GM18517 (cell line): Measurements from ENCODE around the gene GAS2L1.
A peak's percentile ranks its signal among the peaks of the same experiment; 100 is the strongest.

Source experiments
- ATAC-seq: cut with Tn5 transposase; IDR thresholded peaks from one replicate; pipeline ENCODE4 v1.9.1; 2021; ENCODE audit warnings: mild to moderate bottlenecking, moderate library complexity; ENCODE audit not compliant: unreplicated experiment

GAS2L1 gene

DNA sequence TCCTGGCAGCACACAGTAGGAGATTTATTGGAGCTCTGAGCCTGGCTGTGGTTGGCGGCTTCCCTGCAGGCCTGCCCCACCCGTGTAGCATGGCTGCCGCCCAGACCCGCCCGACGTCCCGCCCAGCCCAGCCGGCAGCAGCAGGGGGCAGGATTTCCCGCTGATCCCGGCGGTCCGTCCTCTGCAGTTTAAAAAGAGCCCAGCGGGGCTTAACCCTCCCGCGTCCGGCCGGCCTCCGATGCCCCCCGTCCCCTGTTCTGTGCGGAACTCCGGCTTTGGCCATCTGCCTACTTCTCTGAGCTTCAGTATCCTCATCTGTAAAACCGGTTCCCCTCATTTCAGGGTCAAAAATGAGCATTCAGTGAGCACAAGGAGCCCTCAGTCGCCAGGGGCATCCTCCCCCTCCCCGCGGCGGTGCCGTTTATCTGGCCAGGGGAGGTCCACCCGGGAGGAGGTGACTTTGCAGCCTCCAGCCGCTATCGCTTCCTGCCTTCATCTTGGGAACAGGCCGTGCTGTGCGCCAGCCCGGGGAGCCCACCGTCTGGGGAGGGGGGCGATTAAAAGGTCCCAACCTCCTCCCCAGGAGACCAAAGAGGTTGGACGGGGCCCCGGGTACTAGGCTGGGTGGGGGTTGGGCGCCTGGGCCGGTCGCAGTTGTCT lies at the start of gene GAS2L1:
Gene GAS2L1, plus strand, starts transcription at position 476 of the 660 bp plus-strand sequence. CDS start 1,456 bp downstream, outside the sequence.
- ATAC-seq, result no peak

- ATAC-seq, result no peak
These were observed 48.7 kb upstream of the GAS2L1 start for GRCh38 chr22:29257751-29258181.

- ATAC-seq, result no peak
These were observed 47.8 kb upstream of the GAS2L1 start for GRCh38 chr22:29258407-29259252.

DNA sequence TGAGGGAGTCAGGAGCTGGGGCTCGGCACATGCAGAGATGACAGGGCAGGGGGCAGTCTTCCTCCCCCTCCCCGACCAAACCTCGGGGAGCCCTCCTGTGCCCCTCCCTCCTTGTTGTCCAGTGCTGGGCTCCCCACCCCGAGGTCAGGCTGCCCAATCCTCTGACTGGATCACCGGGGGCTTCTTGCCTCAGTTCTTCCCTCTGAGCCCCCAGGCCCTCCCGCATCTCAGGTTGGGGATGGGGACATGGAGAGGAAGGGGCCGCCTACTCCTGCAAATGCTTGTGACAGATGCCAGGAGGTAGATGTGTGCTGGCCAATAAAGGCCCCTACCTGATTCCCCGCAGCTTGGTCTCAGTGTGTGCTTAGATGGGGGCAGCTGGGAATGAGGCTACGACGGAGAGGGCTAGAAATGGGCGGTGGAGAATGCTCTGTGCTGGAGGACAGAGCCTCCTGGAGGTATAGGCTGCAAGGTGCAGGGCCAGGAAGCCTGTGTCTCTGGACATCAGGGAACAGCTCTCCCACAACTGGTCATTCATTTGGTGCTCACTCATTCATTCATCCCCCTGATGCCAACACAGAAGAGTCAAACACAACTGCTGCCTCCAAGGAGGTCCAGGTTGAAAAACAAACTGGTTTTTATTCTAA lies 47.1 kb upstream of the GAS2L1 start:
- no peak for ATAC-seq

DNA sequence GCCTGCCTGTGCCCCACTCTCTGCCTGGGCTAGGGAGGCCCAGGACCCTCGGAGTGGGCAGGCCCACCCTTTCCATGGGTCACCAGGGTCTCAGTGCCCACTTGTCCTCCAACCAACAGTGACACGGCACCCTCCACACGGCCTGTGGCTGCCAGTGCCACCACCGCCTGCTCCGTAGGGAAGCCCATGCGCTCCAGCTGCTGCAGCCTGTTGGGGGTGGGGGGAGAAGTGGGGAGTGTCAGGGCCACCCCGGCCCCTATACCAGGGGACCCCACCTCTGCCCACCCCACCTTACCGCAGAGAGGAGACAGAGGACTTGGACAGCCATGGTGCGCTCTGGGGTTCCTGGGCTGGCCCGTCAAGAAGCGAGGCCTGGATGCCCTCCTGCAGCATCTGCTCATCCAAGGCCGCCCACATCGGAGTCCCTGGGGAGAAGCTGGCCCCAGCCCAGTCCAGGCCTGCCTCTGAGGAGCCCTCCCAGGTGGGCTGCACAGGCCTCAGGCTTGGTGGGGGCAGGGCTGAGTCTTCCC lies 46.4 kb upstream of the GAS2L1 start:
- ATAC-seq, result no peak

GRCh38 chr22:29260601-29261315 lies 45.7 kb upstream of the GAS2L1 start:
- ATAC-seq, result no peak

DNA sequence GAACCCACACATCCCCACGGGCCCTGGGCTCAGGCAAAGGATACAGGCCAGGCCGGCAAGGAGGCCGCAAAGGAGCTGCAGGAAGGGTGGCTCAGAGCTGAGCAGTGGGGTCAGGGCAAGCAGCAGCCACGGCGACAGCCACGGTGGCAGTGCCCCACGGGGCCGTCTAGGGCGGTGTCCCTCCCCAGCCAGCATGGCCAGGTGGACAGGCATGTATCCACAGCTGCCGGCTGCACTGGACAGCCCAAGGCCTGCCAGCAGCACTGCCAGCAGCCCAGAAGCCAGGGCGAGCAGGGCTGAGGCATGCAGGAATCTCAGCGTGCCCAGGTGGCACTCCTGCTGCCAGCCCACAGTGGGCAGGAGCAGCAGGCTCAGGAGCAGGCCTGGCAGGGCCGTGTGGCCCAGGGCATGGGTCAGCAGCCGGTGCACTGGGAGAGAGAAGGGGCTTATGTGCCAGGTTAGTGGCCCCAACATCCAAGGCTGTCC lies 42.6 kb upstream of the GAS2L1 start:
- ATAC-seq, result no peak

DNA sequence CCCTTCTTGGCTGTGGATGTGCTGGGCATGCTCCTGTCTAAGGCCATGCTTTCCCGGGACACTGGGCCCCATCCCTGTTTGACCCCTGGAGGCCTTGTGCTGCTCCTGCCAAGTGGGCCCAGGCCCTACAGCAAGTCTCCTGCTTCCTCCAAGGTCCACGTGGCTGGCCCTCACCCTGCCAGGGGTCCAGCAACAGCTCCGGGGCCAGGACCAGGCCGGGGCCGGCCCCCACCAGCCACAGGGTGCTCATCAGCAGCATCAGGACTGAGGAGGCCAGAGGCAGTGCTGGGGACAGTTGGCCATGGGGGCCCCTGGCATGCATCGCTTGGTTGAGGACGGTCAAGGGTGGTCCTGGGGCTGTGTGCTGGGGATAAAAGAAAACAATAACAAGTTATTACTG lies 41.1 kb upstream of the GAS2L1 start:
- ATAC-seq, result no peak

GRCh38 chr22:29265929-29266328 lies 40.5 kb upstream of the GAS2L1 start:
- no peak for ATAC-seq

DNA sequence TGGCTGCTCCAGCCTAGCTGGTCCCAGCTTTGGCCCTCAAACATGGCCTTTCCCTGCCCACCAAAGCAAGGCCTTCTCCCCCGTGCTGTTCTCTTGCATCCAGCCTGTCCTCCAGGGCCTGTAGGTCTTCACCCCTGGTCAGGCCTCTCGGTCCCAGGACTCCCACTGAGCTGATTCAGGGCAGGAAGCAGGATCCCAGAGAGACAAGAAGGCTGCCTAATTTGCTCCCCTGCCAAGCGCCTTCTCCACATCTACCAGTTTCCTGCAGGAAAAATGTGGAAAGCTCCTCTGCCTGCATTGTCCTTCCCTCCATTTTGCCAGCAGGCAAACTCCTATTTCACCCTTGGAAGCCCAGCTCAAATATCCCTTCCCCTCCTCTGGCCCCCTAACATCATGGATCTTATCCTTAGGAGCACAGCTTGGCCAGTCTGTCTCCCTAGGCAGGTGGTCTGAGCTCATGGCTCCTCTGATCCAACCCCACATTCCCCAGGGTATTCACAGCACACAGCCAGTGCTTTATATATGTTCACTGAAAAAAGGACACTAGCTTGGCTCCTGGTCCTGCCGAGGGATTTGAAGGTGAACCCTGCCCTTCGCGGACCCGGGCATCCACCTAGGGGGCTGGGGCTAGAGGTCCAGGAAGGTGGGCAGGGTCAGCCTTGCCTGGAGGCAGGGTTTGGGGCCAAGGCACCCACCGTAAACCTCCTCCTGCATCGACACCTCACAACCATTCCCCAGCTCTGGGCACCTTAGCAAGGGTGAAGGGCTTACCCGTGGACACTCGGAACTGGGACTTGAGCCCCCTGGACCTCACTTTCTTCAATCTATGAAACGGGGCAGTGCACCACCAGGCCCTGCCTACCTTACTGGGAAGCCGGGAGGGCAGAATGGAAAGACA lies 39.6 kb upstream of the GAS2L1 start:
- no peak for ATAC-seq

DNA sequence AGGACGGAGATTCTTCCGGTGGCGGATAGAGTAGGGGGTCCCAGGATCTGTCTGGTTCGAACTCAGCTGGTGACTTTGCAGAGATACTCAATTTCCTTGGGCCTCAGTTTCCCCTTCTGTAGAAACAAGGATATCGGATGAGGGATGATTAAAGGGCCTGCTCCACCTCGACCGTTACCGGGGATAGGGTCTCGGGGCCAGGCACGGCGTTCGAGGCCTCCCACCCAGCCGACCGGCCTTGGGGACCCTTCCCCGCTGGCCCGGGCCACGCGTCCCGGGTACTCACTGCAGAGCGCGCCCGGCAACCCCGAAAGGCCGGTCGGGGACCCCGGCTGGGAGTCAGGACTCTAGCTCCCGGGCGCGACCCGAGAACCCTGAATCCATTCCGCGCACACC lies 39.0 kb upstream of the GAS2L1 start:
- peak; percentile 29 for ATAC-seq

DNA sequence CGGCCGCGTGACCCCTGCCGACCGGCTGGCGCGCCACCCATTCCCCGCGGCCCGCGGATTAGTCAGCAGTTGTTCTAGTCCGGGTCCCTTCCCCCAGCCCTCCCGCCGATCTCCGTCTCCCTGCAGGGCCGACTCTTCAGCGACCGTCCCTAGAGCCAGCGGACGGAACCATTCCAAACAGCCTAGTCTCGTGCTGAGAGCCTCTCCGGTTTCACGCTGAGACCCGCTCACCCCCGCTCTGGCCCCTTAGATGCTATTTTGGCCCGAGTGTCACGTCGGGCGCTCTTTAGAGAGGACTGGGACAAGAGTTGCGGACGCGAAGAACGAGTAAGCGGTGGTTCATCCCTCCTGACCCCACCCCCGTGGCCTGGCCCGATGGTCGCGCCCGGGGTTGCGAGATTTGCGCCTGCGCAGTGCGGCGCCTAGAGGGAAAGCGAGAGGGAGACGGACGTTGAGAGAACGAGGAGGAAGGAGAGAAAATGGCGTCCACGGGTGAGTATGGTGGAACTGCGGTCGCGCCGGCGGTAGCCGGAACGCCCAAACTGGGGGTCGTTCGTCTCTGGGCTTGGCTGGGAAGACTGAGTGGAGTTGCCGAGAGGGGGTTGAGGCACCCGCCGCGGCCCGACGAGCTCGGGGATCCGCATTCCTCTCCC lies 38.5 kb upstream of the GAS2L1 start, which contains the start of the genes EWSR1 and RHBDD3:
Gene EWSR1, plus strand, starts transcription at position 411 of the 653 bp plus-strand sequence. Its CDS starts 69 bp downstream, at position 480.
Gene RHBDD3, minus strand, starts transcription at position 124 of the 653 bp plus-strand sequence. CDS start 2,355 bp downstream, outside the sequence.
- ATAC-seq, result peak; percentile 83

- ATAC-seq, result peak; percentile 20
These were observed 37.8 kb upstream of the GAS2L1 start for GRCh38 chr22:29268511-29269229.

- no peak for ATAC-seq
These were observed 37.2 kb upstream of the GAS2L1 start for GRCh38 chr22:29269230-29269604.

GRCh38 chr22:29269731-29270474 lies 36.5 kb upstream of the GAS2L1 start:
- no peak for ATAC-seq

DNA sequence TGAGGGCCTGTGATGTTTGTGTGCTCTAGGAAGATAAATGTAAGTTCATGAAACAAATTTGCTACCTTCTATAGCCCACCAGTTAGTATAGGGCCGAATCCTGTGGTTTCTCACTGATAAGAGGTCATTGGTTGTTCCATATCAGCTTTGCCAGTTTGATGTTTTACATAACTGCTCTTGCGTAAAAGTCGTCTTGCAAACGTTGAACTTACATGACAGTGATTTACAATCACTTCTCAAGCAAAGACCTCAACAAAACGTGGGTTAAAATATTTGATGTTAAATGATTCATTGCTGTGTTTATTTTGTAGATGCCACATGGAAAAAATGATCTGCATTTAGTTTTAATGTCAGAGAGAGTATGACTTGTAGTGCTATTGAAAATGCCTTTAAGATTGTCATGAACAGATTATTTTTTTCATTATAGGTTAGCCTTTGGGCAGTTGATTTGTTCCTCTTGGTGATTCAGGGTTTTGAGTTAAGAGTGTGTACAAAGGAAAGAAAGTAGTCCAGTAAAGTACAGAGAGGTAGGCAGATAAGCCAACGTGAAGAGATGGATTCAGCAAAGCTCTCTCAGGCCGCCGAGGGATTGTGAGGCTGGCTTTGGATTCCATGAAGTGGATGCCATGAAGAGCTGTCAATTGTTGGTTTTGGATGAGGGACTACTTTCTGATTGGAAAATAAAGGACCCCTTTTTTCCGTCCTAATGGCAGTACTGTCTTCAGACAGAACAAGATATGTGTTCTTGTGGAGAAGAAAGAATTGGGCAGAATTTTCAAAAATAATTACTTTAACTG lies 35.8 kb upstream of the GAS2L1 start:
- ATAC-seq, result no peak

DNA sequence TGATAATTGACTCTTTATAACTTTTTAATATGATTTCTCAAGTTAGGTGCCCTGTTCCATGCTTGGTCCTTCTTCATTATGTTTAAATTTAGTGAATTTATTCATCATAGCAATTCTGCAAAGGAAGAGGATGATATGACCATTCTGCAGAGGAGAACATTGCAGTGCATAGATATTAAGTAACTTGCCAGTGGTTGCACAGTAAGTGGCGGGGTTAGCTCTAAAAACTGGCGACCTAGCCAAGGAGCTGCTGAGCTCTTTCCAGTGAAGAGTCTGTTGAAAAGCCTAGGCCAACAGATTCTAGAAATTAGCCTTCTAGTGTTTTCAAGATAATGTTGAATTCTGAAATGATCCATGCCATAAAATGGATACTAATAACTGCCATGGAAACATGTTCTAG lies 33.8 kb upstream of the GAS2L1 start:
- no peak for ATAC-seq
